ENCODE measurements around the gene RBMS2.

GRCh38 chr12:56484566-56484965, 37.1 kb upstream of the RBMS2 start:
- TF ChIP-seq EZH2 (IDR thresholded peaks at IDR 0.05; ENCODE audit: insufficient read depth, low read length) (no peak), CTCF (IDR thresholded peaks at IDR 0.05; ENCODE audit: insufficient read depth, low read depth, low read length) (no peak)

All from astrocyte (in vitro differentiated cells and primary cell).